ENCODE measurements around the gene GRHPR.

DNA sequence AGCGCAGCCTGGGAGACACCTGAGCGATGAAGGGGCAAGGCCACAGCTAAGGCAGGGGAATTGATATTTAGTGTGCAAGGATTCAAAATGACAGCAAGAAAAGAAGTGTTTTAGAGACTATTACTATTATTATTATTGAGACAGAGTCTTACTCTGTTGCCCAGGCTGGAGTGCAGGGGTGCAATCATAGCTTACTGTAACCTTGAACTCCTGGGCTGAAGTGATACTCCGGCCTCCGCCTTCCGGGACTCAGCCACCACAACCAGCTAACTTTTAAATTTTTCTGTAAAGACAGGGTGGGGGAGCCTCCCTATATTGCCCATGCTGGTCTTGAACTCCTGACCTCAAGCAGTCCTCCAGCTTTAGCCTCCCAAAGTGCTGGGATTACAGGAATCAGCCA is 3.3 kb upstream of the GRHPR start:
- TF ChIP-seq CTCF (IDR thresholded peaks at IDR 0.05 in 2 of 3, conservative IDR thresholded peaks at IDR 0.05 in 1 of 3; ENCODE audit: control insufficient read depth in 2 of 3, extremely low read depth in 1 of 3, insufficient read depth in 1 of 3, low read depth in 3 of 3, low read length in 3 of 3) (no peak), TCF12 (IDR thresholded peaks at IDR 0.05; ENCODE audit: low read depth, low read length) (no peak), KDM1A (IDR thresholded peaks at IDR 0.05; ENCODE audit: borderline replicate concordance) (no peak), ATF2 (IDR thresholded peaks at IDR 0.05; ENCODE audit: low read length) (no peak), YBX1 (IDR thresholded peaks at IDR 0.05) (no peak)
- TF ChIP-seq, protein P1, sequence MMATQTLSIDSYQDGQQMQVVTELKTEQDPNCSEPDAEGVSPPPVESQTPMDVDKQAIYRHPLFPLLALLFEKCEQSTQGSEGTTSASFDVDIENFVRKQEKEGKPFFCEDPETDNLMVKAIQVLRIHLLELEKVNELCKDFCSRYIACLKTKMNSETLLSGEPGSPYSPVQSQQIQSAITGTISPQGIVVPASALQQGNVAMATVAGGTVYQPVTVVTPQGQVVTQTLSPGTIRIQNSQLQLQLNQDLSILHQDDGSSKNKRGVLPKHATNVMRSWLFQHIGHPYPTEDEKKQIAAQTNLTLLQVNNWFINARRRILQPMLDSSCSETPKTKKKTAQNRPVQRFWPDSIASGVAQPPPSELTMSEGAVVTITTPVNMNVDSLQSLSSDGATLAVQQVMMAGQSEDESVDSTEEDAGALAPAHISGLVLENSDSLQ (IDR thresholded peaks at IDR 0.05), result no peak
- TF ChIP-seq, protein P2, sequence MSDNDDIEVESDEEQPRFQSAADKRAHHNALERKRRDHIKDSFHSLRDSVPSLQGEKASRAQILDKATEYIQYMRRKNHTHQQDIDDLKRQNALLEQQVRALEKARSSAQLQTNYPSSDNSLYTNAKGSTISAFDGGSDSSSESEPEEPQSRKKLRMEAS (IDR thresholded peaks at IDR 0.05; ENCODE audit: low read depth, low read length), result no peak

All from GM12878 (cell line).